Activated T-helper 9 cell treated with anti-CD3 and anti-CD28 coated beads, Interleukin-2, amount 50 U/mL, for 16 hours (primary cell): ENCODE measurements around the gene ADAMTS2.

ENCODE experiments used
- DNase-seq: peaks from one replicate; pipeline ENCODE4 v3.0.0-alpha.2; 2020; ENCODE audit warnings: low read depth

The ADAMTS2 gene

GRCh38 chr5:179232091-179232735 lies 113.0 kb downstream of the ADAMTS2 start:
- DNase-seq: no peak

- DNase-seq: no peak
These were observed 114.0 kb downstream of the ADAMTS2 start for GRCh38 chr5:179231309-179231708.

- no peak for DNase-seq
These were observed 115.2 kb downstream of the ADAMTS2 start for GRCh38 chr5:179230061-179230461.

- DNase-seq: no peak
These were observed 115.9 kb downstream of the ADAMTS2 start for GRCh38 chr5:179229331-179229831.

GRCh38 chr5:179228341-179229121 lies 116.7 kb downstream of the ADAMTS2 start:
- DNase-seq: no peak

- DNase-seq: no peak
These were observed 117.5 kb downstream of the ADAMTS2 start for GRCh38 chr5:179227580-179228311.

GRCh38 chr5:179227229-179227579 lies 118.1 kb downstream of the ADAMTS2 start:
- no peak for DNase-seq

GRCh38 chr5:179226696-179227095 lies 118.6 kb downstream of the ADAMTS2 start:
- no peak for DNase-seq

GRCh38 chr5:179225387-179225786 lies 119.9 kb downstream of the ADAMTS2 start:
- DNase-seq: no peak

GRCh38 chr5:179224741-179225140 lies 120.5 kb downstream of the ADAMTS2 start:
- no peak for DNase-seq

- no peak for DNase-seq
These were observed 121.3 kb downstream of the ADAMTS2 start for GRCh38 chr5:179223961-179224360.

- DNase-seq: no peak
These were observed 121.7 kb downstream of the ADAMTS2 start for GRCh38 chr5:179223528-179223927.

- DNase-seq: no peak
These were observed 122.8 kb downstream of the ADAMTS2 start for GRCh38 chr5:179222246-179223017.

GRCh38 chr5:179221877-179222220 lies 123.4 kb downstream of the ADAMTS2 start:
- no peak for DNase-seq

- DNase-seq: no peak
These were observed 123.9 kb downstream of the ADAMTS2 start for GRCh38 chr5:179221196-179221876.

GRCh38 chr5:179220716-179221115 lies 124.5 kb downstream of the ADAMTS2 start:
- DNase-seq: no peak

GRCh38 chr5:179219661-179220620 lies 125.3 kb downstream of the ADAMTS2 start:
- no peak for DNase-seq

- DNase-seq: no peak
These were observed 126.3 kb downstream of the ADAMTS2 start for GRCh38 chr5:179218943-179219330.

- no peak for DNase-seq
These were observed 127.0 kb downstream of the ADAMTS2 start for GRCh38 chr5:179217956-179218942.
